AG09309 (cell line): ENCODE data around the gene NRF1.
"Not testable (repeated sequence)": the region's sequence is repeated elsewhere in the genome, so short reads cannot be mapped to it uniquely, and the experiment has no call there.

Source experiments
- DNase-seq: peaks from one replicate; pipeline ENCODE4 v3.0.0-alpha.2; 2010; ENCODE audit warnings: low read depth
- H3K4me3 ChIP-seq: 2 replicates; pipeline ENCODE4 v1.5.1; 2011; ENCODE audit warnings: mild to moderate bottlenecking, low read depth, low read length, moderate library complexity; ENCODE audit not compliant: control insufficient read depth
- TF ChIP-seq, protein P1 (sequence below): IDR thresholded peaks from 2 replicates; pipeline ENCODE4 v1.5.1; 2011; ENCODE audit warnings: mild to moderate bottlenecking, low read depth, low read length, inconsistent platforms; ENCODE audit not compliant: insufficient read depth, control insufficient read depth; ENCODE audit errors: missing control alignments

The NRF1 gene

GRCh38 chr7:129571201-129571600, 40.3 kb upstream of the NRF1 start:
- TF ChIP-seq, protein P1, sequence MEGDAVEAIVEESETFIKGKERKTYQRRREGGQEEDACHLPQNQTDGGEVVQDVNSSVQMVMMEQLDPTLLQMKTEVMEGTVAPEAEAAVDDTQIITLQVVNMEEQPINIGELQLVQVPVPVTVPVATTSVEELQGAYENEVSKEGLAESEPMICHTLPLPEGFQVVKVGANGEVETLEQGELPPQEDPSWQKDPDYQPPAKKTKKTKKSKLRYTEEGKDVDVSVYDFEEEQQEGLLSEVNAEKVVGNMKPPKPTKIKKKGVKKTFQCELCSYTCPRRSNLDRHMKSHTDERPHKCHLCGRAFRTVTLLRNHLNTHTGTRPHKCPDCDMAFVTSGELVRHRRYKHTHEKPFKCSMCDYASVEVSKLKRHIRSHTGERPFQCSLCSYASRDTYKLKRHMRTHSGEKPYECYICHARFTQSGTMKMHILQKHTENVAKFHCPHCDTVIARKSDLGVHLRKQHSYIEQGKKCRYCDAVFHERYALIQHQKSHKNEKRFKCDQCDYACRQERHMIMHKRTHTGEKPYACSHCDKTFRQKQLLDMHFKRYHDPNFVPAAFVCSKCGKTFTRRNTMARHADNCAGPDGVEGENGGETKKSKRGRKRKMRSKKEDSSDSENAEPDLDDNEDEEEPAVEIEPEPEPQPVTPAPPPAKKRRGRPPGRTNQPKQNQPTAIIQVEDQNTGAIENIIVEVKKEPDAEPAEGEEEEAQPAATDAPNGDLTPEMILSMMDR = no peak
- no peak for DNase-seq
- H3K4me3 ChIP-seq = no peak overlapping the region

- TF ChIP-seq, protein P1 = no peak
- H3K4me3 ChIP-seq = no peak overlapping the region
- DNase-seq = no peak
Observed at GRCh38 chr7:129572205-129572604, 39.3 kb upstream of the NRF1 start.

GRCh38 chr7:129574487-129574886, 37.0 kb upstream of the NRF1 start:
- TF ChIP-seq, protein P1 = no peak
- no peak overlapping the region for H3K4me3 ChIP-seq
- DNase-seq = peak; percentile 45

- no peak for DNase-seq
- H3K4me3 ChIP-seq = no peak overlapping the region
- TF ChIP-seq, protein P1 = no peak
Observed at GRCh38 chr7:129575699-129576098, 35.8 kb upstream of the NRF1 start.

DNA sequence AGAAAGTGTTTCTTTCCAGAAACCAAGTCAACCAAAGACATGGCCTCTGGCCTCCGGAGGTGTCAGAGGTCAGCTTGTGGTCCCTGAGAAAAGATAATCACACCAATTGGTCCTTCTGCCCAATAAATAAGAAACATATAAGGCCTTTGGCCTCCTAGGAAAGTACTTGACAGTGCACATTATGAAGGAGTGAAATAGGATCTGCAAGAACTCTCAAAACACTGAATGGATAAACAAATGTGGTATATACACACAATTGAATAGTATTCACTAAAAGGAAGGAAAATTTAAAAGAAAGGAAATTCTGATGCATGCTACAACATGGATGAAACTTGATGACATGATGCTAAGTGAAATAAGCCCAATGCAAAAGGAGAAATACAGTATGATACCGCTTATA, 35.4 kb upstream of the NRF1 start:
- TF ChIP-seq, protein P1 = no peak
- no peak overlapping the region for H3K4me3 ChIP-seq
- DNase-seq = no peak

- no peak overlapping the region for H3K4me3 ChIP-seq
- DNase-seq = no peak
- TF ChIP-seq, protein P1 = no peak
Observed at GRCh38 chr7:129578829-129579228, 32.7 kb upstream of the NRF1 start.

DNA sequence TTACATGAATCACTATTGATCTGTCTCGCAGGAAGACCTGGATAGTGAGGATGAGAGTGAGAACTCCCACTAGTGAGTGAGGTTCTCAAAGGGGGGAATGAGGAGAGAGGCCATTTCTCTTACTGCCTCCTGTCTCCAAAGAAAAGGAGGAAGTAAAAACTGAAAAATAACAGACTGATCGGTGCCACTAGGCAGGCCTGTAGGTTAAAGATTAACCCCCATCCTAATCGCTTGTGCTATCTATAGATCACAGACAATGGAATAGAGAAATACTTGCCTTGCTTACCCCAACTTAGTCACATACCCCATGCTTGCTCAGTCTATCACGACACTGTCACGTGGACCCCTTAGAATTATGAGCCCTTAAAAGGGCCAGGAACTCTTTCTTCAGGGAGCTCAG, 25.3 kb upstream of the NRF1 start:
- not testable (repeated sequence) for H3K4me3 ChIP-seq, DNase-seq

GRCh38 chr7:129588268-129588667, 23.3 kb upstream of the NRF1 start:
- TF ChIP-seq, protein P1 = no peak
- DNase-seq = no peak
- no peak overlapping the region for H3K4me3 ChIP-seq
